Lung microvascular endothelial cell (primary cell): Measurements from ENCODE around the gene SP6. TPM values are rescaled to one million over a fixed set of nuclear protein-coding genes. Genes with fewer than 3 reads are reported as not detected.
A peak's percentile ranks its signal among the peaks of the same experiment; 100 is the strongest.

ENCODE experiments used
- DNase-seq, 2 donors: peaks; one replicate each; pipeline versions ENCODE4 v3.0.0 to v3.0.0-alpha.2; 2010; ENCODE audit warnings: low read depth in 2 of 2
- total RNA-seq: library from RNA; depleted of rRNA; stranded (reverse); fragments of >200 nt; gene quantifications from 2 replicates; pipeline ENCODE4 v1.2.1, GENCODE V29; 2014

SP6 gene
- total RNA-seq, 1 donor from 2014 or later = 3.0 TPM

DNA sequence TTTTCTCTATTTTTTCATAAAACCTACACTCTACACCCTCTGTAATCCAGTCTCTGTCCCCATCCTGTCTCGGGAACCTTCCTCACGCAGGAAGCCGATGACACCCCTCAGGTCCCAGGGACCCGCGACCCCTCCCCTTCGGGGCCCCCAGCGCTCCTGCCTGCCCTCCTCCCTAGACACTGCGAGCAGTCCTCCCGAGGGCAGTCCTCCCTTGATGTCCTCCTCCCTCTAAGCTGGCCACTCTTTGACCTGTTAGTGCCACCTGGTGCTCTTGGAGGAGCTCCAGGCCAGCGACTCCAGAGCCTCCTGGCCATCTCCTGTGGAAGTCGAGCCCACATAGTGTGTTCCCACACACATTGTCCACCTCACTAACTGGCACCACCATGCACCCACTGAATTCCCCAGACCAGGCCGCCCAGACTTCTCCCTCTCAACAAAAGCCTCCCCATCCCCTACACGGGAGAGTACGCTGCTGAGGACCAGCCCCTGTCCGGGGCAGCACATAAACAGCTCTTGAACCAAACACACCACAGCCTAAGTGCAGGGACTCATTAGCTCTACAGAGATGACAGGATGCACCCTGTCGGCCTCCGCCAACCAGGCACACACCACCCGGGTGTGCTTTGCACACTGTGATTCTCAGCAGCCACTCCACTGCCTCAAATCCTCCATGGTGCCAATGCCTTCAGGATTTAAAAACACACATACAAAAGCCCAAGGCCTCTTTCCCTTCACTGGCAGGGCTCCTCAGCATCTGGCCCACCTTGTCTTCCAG is 38.6 kb downstream of the SP6 start:
- DNase-seq = no peak

GRCh38 chr17:47811709-47812108 is 39.3 kb downstream of the SP6 start:
- DNase-seq = no peak

- DNase-seq = no peak
These were observed 39.9 kb downstream of the SP6 start for GRCh38 chr17:47810901-47811635.

- DNase-seq = peak in 1 of 2 donors; percentile 86
These were observed 40.7 kb downstream of the SP6 start for GRCh38 chr17:47810200-47810821.

GRCh38 chr17:47808830-47809480 is 42.0 kb downstream of the SP6 start:
- no peak for DNase-seq

GRCh38 chr17:47808036-47808829 is 42.7 kb downstream of the SP6 start:
- DNase-seq = no peak

DNA sequence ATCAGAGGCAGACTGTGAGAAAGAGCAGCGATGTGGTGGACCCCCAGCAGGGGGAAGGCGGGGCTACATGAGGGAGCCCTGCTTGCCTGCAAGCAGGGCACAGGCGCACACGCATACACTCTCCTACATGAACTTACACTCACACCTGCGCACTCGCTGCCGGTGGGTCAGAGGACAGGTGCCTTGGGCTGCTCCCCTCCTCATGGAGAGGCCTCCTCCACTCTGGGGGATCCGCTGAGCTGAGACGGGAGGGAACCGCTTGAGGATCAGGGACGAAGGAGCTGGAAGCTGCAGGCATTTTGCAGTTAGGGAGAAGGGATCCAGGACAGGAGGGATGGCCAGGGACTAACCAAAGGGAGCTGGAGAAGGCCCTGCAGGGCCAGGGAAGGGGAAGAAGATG is 43.5 kb downstream of the SP6 start:
- DNase-seq = no peak

DNA sequence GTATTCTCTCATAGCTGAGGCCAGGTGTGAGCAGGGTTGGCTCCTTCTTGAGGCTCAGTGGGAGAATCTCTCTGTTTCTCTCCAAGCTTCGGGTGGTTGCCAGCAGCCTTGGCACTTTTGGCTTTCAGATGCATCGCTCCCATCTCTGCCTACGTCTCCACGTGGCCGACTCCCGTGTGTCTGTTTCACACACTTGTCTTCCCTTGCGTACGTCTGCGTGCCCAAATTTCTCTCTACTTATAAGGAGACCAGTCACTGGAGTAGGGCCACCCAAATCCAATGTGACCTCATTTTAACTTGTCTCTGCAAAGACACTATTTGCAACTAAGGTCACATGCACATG is 44.1 kb downstream of the SP6 start:
- no peak for DNase-seq

- DNase-seq = no peak
These were observed 44.7 kb downstream of the SP6 start for GRCh38 chr17:47806026-47806912.

DNA sequence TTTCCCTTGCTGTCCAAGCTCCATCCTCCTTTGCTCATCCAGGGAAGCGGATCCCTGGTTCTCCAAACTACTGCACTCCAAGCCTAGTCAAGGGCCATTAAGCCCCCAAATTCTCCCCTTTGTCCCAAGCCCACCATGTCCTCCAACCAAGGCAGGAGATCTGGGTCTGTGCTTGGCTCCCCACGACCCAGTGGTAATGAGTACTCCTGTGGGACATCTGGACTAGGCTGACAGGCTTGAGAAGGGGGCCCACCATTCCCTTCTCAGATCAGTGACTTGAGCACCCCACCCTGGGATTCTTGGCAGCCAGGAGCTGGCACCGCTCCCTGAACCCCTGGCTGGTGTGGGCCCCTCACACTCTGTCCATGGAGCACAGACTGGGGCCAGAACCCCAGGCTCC is 46.5 kb downstream of the SP6 start:
- DNase-seq = no peak

DNA sequence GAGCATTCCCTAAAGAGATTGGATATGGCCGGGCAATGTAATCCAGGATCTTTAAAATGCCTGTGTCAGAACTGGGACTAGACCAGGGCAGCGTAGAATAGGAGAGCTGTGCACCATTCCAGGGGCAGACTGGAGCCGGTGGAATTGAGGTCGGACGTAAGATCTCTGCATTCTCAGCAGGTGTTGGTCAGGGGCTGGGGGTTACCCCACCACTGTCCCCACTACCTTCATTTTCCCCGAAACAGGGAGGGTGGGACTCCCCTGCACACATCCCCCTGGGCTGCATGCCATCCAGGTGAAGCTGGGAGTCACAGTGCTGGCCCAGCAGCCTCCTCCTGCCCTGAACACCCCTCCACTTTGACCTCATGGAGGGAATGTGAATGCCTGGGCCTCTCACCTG is 47.2 kb downstream of the SP6 start:
- DNase-seq = no peak

GRCh38 chr17:47803201-47803600 is 47.8 kb downstream of the SP6 start:
- no peak for DNase-seq

- DNase-seq = peak; percentile 54 to 63
These were observed 48.5 kb downstream of the SP6 start for GRCh38 chr17:47802341-47803022.

DNA sequence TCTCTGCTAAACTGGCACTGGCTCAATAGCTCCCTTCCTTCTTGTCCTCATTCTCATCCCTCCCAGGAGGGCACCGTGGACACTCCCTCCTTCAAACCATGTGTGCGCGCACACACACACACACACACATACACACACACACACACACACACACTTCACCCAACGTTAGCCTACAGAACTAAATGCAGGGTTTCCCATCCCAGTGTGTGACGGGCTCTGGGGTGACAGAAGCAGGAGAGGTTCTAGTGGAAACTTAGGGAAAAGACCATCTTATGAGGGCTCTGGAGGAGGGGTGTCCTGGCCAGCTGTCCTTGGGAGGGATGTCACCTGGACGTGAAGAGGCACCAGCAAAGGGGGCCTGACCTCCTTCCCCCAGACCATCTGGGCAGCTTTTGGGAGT is 49.1 kb downstream of the SP6 start:
- DNase-seq = no peak

DNA sequence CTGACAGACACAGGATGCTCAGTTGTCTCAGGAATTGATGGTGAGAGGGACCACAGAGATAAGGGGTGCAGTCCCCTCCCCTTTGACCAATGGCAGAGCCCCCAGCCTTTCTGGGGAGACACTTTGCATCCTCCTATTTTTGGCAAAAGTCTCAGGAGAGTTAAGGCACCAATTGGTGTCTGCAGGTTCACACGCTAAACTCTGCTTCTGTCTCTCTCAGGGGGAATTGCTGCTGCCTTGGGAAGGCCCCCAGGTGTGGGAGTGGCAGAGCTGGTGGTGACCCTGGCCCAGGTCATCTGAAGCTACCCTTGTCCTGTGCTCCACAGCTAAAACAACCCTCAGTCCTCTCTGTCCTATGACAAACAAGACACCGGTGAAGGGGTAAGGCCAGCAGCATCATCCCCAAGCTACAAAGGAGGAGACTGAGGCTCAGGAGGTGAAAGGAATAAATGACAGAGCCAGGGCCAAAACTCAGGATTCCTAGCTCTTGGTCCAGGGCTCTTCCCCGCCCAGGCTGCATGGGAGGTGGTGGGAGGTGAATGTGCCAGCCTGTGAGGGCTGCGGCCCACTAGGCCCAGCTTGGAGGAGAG is 49.7 kb downstream of the SP6 start:
- DNase-seq = no peak

DNA sequence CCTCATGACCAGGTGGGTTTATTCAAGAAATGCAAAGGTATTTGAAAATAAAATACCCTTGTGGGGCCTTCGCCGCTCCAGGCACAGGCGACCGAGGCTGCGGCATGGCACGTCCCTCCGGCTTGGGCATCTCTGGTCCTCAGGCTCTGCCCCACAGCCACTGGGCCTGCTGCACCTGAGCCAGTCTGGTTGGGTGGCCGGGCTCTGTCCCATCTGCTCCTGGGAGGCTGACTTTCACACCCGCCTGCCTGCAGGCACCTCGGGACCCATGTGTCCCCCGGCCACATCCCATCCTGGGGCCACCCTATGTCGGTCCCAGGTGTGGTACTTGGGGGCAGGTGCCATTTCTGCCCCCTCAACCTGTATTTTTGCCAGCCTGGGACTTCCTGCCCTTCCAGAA is 50.3 kb downstream of the SP6 start:
- no peak for DNase-seq

GRCh38 chr17:47797797-47798196 is 53.2 kb downstream of the SP6 start:
- DNase-seq = no peak
